Mesothelial cell of epicardium (in vitro differentiated cells): ENCODE results near the gene SLC6A8. TPM values are rescaled to one million over a fixed set of nuclear protein-coding genes. Genes with fewer than 3 reads are reported as not detected.

Experiments used
- DNase-seq, 2 experiments: peaks; one replicate each; pipeline ENCODE4 v3.0.0; 2021; ENCODE audit warnings: low spot score in 2 of 2; ENCODE audit not compliant: unreplicated experiment in 2 of 2
- H3K27ac Mint-ChIP-seq: 2 replicates; pipeline ENCODE4 v1.8.0; 2021; ENCODE audit warnings: mixed read lengths
- H3K27me3 Mint-ChIP-seq: 2 replicates; pipeline ENCODE4 v1.8.0; 2021; ENCODE audit warnings: low read depth, mixed read lengths
- H3K36me3 Mint-ChIP-seq: 2 replicates; pipeline ENCODE4 v1.8.0; 2021; ENCODE audit warnings: mixed read lengths
- H3K4me1 Mint-ChIP-seq: 2 replicates; pipeline ENCODE4 v1.8.0; 2021; ENCODE audit warnings: mixed read lengths
- H3K4me3 Mint-ChIP-seq: 2 replicates; pipeline ENCODE4 v1.8.0; 2021; ENCODE audit warnings: mild to moderate bottlenecking, moderate library complexity, mixed read lengths
- H3K9me3 Mint-ChIP-seq: 2 replicates; pipeline ENCODE4 v1.8.0; 2021; ENCODE audit warnings: mixed read lengths
- CTCF ChIP-seq: fragments of 200-600 bp; sonication (generic); IDR thresholded peaks from one replicate; pipeline ENCODE4 v1.5.0; 2021; ENCODE audit warnings: antibody characterized with exemption; ENCODE audit not compliant: unreplicated experiment
- total RNA-seq: library from RNA; stranded (reverse); gene quantifications from 3 replicates; pipeline ENCODE4 v1.2.1, GENCODE V29; 2021

SLC6A8 gene
- total RNA-seq, 1 donor from 2014 or later, result 65.6 TPM

- H3K36me3 Mint-ChIP-seq, result peaks cover 4% of the 10 kb centered on the region
These were observed 37.5 kb downstream of the SLC6A8 start for GRCh38 chrX:153725039-153725831.

GRCh38 chrX:153725832-153726285, 38.1 kb downstream of the SLC6A8 start:
- H3K27me3 Mint-ChIP-seq, result no peaks in the 10 kb centered on the region
- TF ChIP-seq CTCF, result no peak
- no peak for DNase-seq
- peaks cover 18% of the 10 kb centered on the region for H3K4me1 Mint-ChIP-seq
- H3K9me3 Mint-ChIP-seq, result peaks cover 4% of the 10 kb centered on the region
- peak overlapping the region; percentile 37 for H3K4me3 Mint-ChIP-seq
- peaks cover 7% of the 10 kb centered on the region for H3K36me3 Mint-ChIP-seq
- no peak overlapping the region for H3K27ac Mint-ChIP-seq

More at GRCh38 chrX:153725039-153725831, 37.5 kb downstream of the SLC6A8 start:
- H3K4me3 Mint-ChIP-seq, result peak overlapping the region; percentile 58
- peaks cover 18% of the 10 kb centered on the region for H3K4me1 Mint-ChIP-seq
- no peaks in the 10 kb centered on the region for H3K27me3 Mint-ChIP-seq
- H3K27ac Mint-ChIP-seq, result peak overlapping the region; percentile 12
- no peak for DNase-seq
- no peaks in the 10 kb centered on the region for H3K9me3 Mint-ChIP-seq
- no peak for TF ChIP-seq CTCF

DNA sequence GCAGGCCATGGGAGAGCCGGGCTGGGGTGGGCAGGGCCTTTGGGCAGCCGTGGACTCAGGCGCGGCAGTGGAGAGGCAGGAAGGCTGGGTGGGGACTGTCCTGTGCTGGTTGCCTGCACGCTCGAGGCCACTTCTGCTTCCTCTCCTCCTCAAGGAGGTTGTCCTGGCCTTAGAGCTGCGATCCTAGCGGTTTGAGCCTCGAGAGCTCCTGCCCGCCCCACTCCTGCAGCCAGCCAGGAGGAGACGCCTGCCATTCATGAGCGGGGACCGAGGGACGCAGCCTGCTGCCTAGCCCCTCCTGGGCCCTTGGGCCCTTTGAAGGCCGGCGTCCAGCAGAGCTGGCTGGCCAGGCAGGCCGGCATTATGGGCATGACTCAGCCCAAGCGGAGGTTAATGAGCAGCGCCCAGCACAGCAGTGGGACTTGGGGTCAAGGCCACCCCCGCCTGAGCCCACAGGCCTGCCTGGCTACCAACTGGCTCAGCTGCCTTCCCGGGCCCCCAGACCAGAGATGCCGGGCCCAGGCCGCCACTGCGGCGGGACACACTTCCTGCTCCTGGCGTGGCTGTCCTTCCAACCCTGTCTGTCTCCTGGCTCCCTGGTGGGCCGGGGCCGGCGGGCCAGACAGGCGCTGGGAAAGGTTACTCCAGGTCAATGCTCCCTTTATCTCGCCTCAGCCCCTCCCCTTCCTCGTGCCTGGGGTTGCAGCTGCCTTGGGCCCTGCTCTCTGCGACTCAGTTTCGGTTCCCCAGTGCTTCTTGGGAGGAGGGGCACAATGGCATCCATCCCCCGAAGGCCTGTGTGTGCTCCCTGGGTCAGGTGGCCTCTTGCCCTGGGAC, 38.8 kb downstream of the SLC6A8 start:
- H3K4me3 Mint-ChIP-seq, result peak overlapping the region; percentile 49
- no peaks in the 10 kb centered on the region for H3K27me3 Mint-ChIP-seq
- no peak overlapping the region for H3K27ac Mint-ChIP-seq
- peaks cover 18% of the 10 kb centered on the region for H3K4me1 Mint-ChIP-seq
- no peak for DNase-seq
- no peak for TF ChIP-seq CTCF
- peaks cover 12% of the 10 kb centered on the region for H3K36me3 Mint-ChIP-seq
- H3K9me3 Mint-ChIP-seq, result peaks cover 9% of the 10 kb centered on the region

- no peaks in the 10 kb centered on the region for H3K27me3 Mint-ChIP-seq
- DNase-seq, result no peak
- peak overlapping the region; percentile 49 for H3K4me3 Mint-ChIP-seq
- peaks cover 15% of the 10 kb centered on the region for H3K9me3 Mint-ChIP-seq
- no peak for TF ChIP-seq CTCF
- H3K36me3 Mint-ChIP-seq, result peaks cover 17% of the 10 kb centered on the region
- peaks cover 13% of the 10 kb centered on the region for H3K4me1 Mint-ChIP-seq
- H3K27ac Mint-ChIP-seq, result no peak overlapping the region
These were observed 39.6 kb downstream of the SLC6A8 start for GRCh38 chrX:153727123-153727931.

DNA sequence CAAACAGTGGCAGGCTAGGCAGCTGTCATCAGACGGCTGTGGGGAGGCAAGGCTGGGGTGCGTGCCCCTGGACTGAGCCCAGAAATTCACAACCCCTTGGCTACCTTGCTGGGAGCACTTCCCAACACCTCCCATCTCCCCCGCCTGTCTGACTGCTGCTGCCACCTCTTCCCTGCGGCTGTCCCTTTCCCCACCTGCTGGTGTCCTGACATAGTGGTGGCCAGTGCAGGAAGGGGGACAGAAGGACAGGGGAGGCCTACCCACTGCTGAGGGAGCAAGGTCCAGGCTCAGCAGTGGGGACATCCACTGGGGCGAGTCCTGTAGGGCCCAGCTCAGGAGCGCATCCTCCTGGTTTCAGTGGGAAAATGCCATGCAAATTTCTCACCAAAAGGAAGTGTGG, 40.4 kb downstream of the SLC6A8 start:
- no peak overlapping the region for H3K4me3 Mint-ChIP-seq
- no peak overlapping the region for H3K27ac Mint-ChIP-seq
- peaks cover 15% of the 10 kb centered on the region for H3K9me3 Mint-ChIP-seq
- no peaks in the 10 kb centered on the region for H3K27me3 Mint-ChIP-seq
- DNase-seq, result no peak
- no peak for TF ChIP-seq CTCF
- peaks cover 13% of the 10 kb centered on the region for H3K4me1 Mint-ChIP-seq
- H3K36me3 Mint-ChIP-seq, result peaks cover 17% of the 10 kb centered on the region
